ENCODE measurements around the gene CWC27.

The CWC27 gene

DNA sequence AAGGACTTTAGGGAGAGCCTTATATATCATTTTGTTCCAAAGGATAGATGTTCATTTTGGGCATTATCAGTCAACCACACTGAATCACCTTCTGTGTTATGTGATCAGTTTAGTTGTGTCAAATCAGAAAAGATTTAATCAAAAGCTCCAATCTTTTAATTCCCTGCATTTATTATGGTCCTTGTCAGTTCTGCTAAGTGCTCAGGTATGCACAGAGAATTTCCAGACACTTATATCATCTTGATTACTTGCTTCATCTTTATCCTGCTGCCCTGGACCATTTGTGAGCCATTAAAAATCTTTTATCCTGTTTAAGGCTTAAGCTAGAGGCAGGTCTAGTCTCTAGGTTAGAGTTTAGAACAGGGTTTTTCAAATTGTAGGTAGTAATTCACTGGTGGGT is 179.1 kb downstream of the CWC27 start:
- Histone ChIP-seq H3K4me1 (ENCODE audit: control insufficient read depth, insufficient read depth, low read length, poor library complexity, severe bottlenecking) (no peaks in the 10 kb centered on the region), H3K36me3 (ENCODE audit: control insufficient read depth, insufficient read depth, low read length) (no peaks in the 10 kb centered on the region), H3K9me3 (ENCODE audit: control insufficient read depth, low read length) (no peaks in the 10 kb centered on the region), H3K4me3 (ENCODE audit: extremely low read depth, insufficient read depth, low read length, poor library complexity, severe bottlenecking) (no peak overlapping the region), H3K27ac (ENCODE audit: low read depth, low read length, severe bottlenecking) (no peak overlapping the region)

DNA sequence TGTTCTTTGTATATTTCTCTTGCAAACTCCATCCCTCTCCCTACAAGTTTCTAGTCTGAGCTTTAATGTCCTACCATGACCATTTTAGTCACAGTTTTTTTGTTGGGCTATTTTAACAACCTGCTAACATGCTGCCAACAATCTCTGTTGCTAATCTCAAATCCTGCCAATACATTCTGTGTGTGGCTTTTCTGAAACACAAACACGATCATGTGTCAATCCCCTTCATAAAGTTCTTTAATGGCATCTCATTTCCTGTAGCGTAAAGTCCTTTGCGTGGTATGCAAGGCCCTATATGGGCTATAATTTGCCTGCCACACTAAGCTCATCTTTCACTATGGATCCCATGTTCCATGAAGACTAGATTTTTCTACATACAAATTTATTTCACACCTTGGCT is 180.6 kb downstream of the CWC27 start:
- H3K36me3 ChIP-seq (ENCODE audit: control insufficient read depth, insufficient read depth, low read length): no peaks in the 10 kb centered on the region
- no peaks in the 10 kb centered on the region for H3K9me3 ChIP-seq (ENCODE audit: control insufficient read depth, low read length)
- no peak overlapping the region for H3K4me3 ChIP-seq (ENCODE audit: extremely low read depth, insufficient read depth, low read length, poor library complexity, severe bottlenecking)
- H3K4me1 ChIP-seq (ENCODE audit: control insufficient read depth, insufficient read depth, low read length, poor library complexity, severe bottlenecking): no peaks in the 10 kb centered on the region
- 80 to 98% methylated on average over 2 to 3 of the region's 3 CpGs for WGBS, 2 experiments (ENCODE audit: insufficient coverage in 2 of 2)
- H3K27ac ChIP-seq (ENCODE audit: low read depth, low read length, severe bottlenecking): no peak overlapping the region

DNA sequence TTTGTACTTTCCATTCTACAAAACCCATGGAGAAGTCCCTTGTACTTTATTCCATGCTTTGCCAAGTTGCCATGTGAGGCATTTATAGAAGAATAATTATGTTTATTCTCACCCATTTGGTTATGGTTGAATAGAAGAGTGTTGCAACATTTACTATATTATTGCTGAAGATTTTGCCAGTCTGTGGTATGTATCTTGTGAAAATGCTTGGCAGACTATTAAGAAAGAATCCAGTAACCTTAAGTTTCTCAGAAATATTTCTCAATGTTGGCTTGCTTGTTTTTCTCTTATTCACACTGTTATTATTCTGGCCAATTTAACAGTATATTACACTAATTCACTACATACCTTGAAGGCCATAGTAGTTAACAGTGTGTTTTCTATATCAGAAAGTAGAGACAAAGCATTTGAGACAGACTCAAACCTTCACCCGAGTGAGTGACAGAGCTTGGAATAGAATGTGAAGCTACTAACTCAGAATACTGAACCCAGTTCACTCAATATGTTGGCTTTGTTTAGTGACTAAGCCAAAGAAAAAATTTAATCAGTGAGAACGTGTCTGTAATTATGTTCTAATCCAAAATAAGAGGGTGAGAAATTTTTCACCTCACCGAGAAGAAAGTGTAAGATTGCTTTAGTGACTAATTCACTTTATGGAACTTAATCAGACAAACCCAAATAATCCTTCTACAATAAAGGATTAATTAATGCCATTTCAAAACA is 184.4 kb downstream of the CWC27 start:
- Histone ChIP-seq H3K4me1 (ENCODE audit: control insufficient read depth, insufficient read depth, low read length, poor library complexity, severe bottlenecking) (no peaks in the 10 kb centered on the region), H3K4me3 (ENCODE audit: extremely low read depth, insufficient read depth, low read length, poor library complexity, severe bottlenecking) (no peak overlapping the region), H3K27ac (ENCODE audit: low read depth, low read length, severe bottlenecking) (no peak overlapping the region), H3K9me3 (ENCODE audit: control insufficient read depth, low read length) (no peaks in the 10 kb centered on the region), H3K36me3 (ENCODE audit: control insufficient read depth, insufficient read depth, low read length) (no peaks in the 10 kb centered on the region)
- WGBS, 2 experiments (ENCODE audit: insufficient coverage in 2 of 2): 80% methylated on average over 1 of the region's 3 CpGs; no CpG with 5 or more reads in 1 of the 2 experiments

DNA sequence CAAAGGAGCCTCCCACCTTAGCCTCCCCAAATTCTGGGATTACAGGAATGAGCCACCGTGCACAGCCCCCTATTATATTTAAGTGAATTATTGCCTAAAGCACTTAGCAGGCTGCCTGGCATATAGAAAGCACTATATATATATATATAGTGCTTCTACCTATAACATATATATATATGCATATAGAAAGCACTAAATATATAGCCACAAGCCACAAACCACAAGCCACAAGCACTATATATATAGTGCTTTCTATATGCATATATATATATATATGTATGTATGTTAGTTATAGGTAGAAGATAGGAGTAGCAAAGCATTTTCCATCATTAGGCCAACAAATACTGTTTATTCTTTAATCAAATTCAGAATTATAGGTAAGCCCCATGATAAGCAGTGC is 185.8 kb downstream of the CWC27 start:
- H3K9me3 ChIP-seq (ENCODE audit: control insufficient read depth, low read length): no peaks in the 10 kb centered on the region
- H3K36me3 ChIP-seq (ENCODE audit: control insufficient read depth, insufficient read depth, low read length): no peaks in the 10 kb centered on the region
- WGBS, 2 experiments (ENCODE audit: insufficient coverage in 2 of 2): no CpG with 5 or more reads among the region's 1 CpG
- no peak overlapping the region for H3K27ac ChIP-seq (ENCODE audit: low read depth, low read length, severe bottlenecking)
- H3K4me3 ChIP-seq (ENCODE audit: extremely low read depth, insufficient read depth, low read length, poor library complexity, severe bottlenecking): no peak overlapping the region
- no peaks in the 10 kb centered on the region for H3K4me1 ChIP-seq (ENCODE audit: control insufficient read depth, insufficient read depth, low read length, poor library complexity, severe bottlenecking)

DNA sequence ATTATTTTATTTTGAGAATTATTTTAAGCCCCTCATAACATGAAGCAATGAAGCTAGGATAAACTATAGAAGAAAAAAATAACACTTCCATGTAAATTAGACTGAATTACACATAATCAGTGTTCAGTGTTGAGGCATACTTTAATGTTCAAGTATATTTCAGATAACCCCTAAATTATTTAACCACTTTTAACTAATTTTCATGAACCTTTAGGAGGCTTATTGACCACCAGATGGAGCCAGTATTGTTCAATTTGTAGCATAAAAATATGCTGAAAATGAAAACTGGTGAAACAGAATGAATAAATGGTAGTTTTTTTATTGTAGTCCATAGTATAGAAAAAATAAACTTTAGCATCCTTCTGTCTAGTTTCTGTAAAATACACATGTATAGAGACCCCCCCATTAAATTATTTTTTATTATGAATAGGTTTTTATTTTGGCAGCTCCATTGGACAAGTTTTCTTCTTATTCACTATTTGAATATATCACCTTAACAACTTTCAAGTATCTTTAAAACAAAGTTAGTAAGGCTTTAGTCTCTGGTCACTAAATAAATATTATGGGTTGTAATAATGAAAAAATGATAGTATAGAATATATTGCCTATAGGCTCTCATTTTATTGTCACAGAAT is 190.1 kb downstream of the CWC27 start:
- Histone ChIP-seq H3K36me3 (ENCODE audit: control insufficient read depth, insufficient read depth, low read length) (peaks cover 7% of the 10 kb centered on the region), H3K9me3 (ENCODE audit: control insufficient read depth, low read length) (peaks cover 18% of the 10 kb centered on the region), H3K4me1 (ENCODE audit: control insufficient read depth, insufficient read depth, low read length, poor library complexity, severe bottlenecking) (no peaks in the 10 kb centered on the region)

DNA sequence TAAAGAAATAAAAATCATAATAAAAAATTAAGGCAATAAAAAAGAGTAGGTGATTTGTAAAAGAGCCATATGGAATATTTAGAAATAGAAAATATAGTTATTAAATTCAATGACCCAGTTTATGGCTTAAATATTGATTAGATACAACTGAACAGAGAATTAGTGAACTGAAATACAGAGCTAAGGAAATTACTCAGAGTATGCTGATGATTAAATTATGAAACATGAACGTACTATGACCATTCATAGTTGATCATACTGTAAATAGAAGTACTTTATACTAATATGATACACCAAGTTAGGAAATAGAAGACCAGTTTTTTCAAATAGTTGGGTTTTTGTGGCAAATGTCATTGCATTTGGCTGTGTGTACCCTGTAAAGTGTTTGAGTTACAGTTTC is 194.5 kb downstream of the CWC27 start:
- peaks cover 7% of the 10 kb centered on the region for H3K36me3 ChIP-seq (ENCODE audit: control insufficient read depth, insufficient read depth, low read length)
- no peak overlapping the region for H3K4me3 ChIP-seq (ENCODE audit: extremely low read depth, insufficient read depth, low read length, poor library complexity, severe bottlenecking)
- no peak overlapping the region for H3K27ac ChIP-seq (ENCODE audit: low read depth, low read length, severe bottlenecking)
- no CpG with 5 or more reads among the region's 1 CpG for WGBS, 2 experiments (ENCODE audit: insufficient coverage in 2 of 2)
- no peaks in the 10 kb centered on the region for H3K4me1 ChIP-seq (ENCODE audit: control insufficient read depth, insufficient read depth, low read length, poor library complexity, severe bottlenecking)
- peaks cover 24% of the 10 kb centered on the region for H3K9me3 ChIP-seq (ENCODE audit: control insufficient read depth, low read length)

More for the DNA sequence above, 190.1 kb downstream of the CWC27 start:
- H3K27ac ChIP-seq (ENCODE audit: low read depth, low read length, severe bottlenecking): no peak overlapping the region
- H3K4me3 ChIP-seq (ENCODE audit: extremely low read depth, insufficient read depth, low read length, poor library complexity, severe bottlenecking): no peak overlapping the region

DNA sequence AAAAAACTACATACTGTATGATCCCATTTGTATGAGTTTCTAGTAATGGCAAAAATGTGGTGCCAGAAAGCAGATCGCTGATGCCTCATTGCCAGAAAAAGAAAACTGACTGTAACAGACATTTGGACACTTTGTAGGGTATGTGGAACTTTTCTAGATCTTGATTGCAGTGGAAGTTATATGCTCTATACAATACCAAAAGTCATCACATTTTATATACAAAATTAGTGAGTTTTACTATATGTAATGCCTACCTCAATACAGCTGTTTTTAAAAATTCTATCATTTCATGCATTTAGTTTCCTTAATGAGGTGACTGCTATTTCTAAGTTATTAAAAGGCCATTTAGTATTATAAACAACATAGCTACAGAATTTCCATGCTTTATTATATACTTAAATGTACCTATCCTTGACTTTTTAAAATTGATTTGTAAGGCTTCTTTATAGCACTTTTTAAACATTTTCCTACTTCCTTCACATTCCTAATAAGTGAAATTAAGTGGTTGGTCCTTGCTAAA is 199.9 kb downstream of the CWC27 start:
- H3K36me3 ChIP-seq (ENCODE audit: control insufficient read depth, insufficient read depth, low read length): peaks cover 10% of the 10 kb centered on the region
- WGBS, 2 experiments (ENCODE audit: insufficient coverage in 2 of 2): 100% methylated on average over 1 of the region's 1 CpG; no CpG with 5 or more reads in 1 of the 2 experiments
- no peak overlapping the region for H3K4me3 ChIP-seq (ENCODE audit: extremely low read depth, insufficient read depth, low read length, poor library complexity, severe bottlenecking)
- H3K4me1 ChIP-seq (ENCODE audit: control insufficient read depth, insufficient read depth, low read length, poor library complexity, severe bottlenecking): peaks cover 5% of the 10 kb centered on the region
- H3K27ac ChIP-seq (ENCODE audit: low read depth, low read length, severe bottlenecking): no peak overlapping the region
- H3K9me3 ChIP-seq (ENCODE audit: control insufficient read depth, low read length): peaks cover 9% of the 10 kb centered on the region

DNA sequence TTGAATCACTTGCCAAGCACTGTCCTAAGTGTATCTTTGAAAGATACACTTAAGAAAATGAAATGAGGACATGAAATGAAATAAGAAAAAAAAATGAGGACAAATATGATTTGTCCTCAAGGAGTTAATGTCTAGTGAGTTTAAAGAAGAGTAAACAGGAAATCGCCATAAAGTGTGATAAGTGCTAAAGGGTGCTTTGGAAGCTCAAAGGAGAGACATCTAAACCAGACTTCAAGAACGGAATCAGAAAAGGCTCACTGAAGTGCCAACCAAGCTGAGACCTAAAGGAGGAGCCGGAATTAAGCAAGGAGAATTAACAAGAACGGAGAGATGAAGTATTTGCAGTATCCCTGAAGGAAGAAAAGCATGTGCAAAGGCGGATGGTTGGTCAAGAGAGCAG is 200.8 kb downstream of the CWC27 start:
- peaks cover 14% of the 10 kb centered on the region for H3K36me3 ChIP-seq (ENCODE audit: control insufficient read depth, insufficient read depth, low read length)
- 95 to 98% methylated on average over 5 of the region's 5 CpGs for WGBS, 2 experiments (ENCODE audit: insufficient coverage in 2 of 2)
- peaks cover 2% of the 10 kb centered on the region for H3K9me3 ChIP-seq (ENCODE audit: control insufficient read depth, low read length)
- H3K4me1 ChIP-seq (ENCODE audit: control insufficient read depth, insufficient read depth, low read length, poor library complexity, severe bottlenecking): peaks cover 5% of the 10 kb centered on the region
- no peak overlapping the region for H3K27ac ChIP-seq (ENCODE audit: low read depth, low read length, severe bottlenecking)
- H3K4me3 ChIP-seq (ENCODE audit: extremely low read depth, insufficient read depth, low read length, poor library complexity, severe bottlenecking): no peak overlapping the region

DNA sequence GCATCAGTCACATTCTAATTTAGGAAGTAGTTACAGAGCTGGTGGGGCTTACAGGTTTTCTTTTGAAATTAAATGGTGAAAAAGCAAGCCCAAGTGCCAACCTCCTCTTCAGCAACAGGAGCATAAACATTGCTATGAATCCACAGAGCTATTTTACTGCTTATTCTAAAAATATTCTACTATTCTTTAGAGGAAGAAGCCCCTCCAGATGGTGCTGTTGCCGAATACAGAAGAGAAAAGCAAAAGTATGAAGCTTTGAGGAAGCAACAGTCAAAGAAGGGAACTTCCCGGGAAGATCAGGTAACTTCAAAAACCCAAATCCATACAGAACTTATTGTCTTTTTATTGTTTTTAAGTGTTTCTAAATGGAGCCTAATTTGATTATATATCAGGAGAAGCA is 202.8 kb downstream of the CWC27 start:
- H3K9me3 ChIP-seq (ENCODE audit: control insufficient read depth, low read length): no peaks in the 10 kb centered on the region
- H3K4me1 ChIP-seq (ENCODE audit: control insufficient read depth, insufficient read depth, low read length, poor library complexity, severe bottlenecking): peaks cover 5% of the 10 kb centered on the region
- peaks cover 14% of the 10 kb centered on the region for H3K36me3 ChIP-seq (ENCODE audit: control insufficient read depth, insufficient read depth, low read length)
- no peak overlapping the region for H3K4me3 ChIP-seq (ENCODE audit: extremely low read depth, insufficient read depth, low read length, poor library complexity, severe bottlenecking)
- H3K27ac ChIP-seq (ENCODE audit: low read depth, low read length, severe bottlenecking): no peak overlapping the region
- no CpG with 5 or more reads among the region's 2 CpGs for WGBS, 2 experiments (ENCODE audit: insufficient coverage in 2 of 2)

DNA sequence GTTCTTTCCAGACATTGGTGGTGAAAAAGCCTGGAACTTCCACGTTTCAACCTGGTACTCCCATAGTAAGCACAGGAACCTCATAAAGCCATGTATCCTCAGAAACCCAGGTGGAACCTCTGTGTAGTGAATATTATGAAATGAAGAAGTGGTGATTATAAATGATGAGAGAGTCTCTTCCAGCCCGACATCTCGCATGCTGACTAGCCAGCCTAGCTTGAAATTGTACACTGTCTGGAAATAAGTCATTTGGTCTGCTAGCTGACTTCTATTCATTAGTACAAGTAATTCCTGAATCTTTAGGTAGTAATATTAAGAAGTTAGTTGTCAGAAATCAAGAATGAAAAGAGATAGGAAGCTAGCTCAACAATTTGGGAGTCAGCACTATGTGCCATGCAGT is 203.3 kb downstream of the CWC27 start:
- no CpG with 5 or more reads among the region's 3 CpGs for WGBS, 2 experiments (ENCODE audit: insufficient coverage in 2 of 2)
- H3K9me3 ChIP-seq (ENCODE audit: control insufficient read depth, low read length): no peaks in the 10 kb centered on the region
- peaks cover 5% of the 10 kb centered on the region for H3K4me1 ChIP-seq (ENCODE audit: control insufficient read depth, insufficient read depth, low read length, poor library complexity, severe bottlenecking)
- peaks cover 14% of the 10 kb centered on the region for H3K36me3 ChIP-seq (ENCODE audit: control insufficient read depth, insufficient read depth, low read length)
- H3K4me3 ChIP-seq (ENCODE audit: extremely low read depth, insufficient read depth, low read length, poor library complexity, severe bottlenecking): no peak overlapping the region
- H3K27ac ChIP-seq (ENCODE audit: low read depth, low read length, severe bottlenecking): no peak overlapping the region

DNA sequence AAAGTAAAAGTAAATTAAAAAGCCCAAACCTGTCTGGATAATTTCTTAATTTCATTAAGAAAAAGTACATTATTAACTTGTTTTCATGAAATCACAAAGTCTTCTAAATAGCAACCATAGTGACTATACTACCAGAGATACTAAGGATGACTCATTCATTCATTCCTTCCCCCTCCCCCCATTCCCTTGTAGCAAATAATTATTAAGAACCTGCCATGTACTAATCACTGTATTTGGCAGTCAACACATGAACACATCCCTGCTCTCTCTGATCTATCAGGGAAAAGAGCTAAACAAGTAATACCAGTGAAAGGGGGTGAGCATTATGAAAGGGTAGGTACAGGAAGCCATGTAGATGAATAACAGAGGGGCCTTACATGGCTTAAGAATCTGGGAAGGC is 203.9 kb downstream of the CWC27 start:
- Histone ChIP-seq H3K27ac (ENCODE audit: low read depth, low read length, severe bottlenecking) (no peak overlapping the region), H3K4me3 (ENCODE audit: extremely low read depth, insufficient read depth, low read length, poor library complexity, severe bottlenecking) (no peak overlapping the region), H3K36me3 (ENCODE audit: control insufficient read depth, insufficient read depth, low read length) (peaks cover 14% of the 10 kb centered on the region), H3K4me1 (ENCODE audit: control insufficient read depth, insufficient read depth, low read length, poor library complexity, severe bottlenecking) (peaks cover 5% of the 10 kb centered on the region), H3K9me3 (ENCODE audit: control insufficient read depth, low read length) (no peaks in the 10 kb centered on the region)
